Neural crest cell (in vitro differentiated cells): ENCODE measurements around the gene TAF6. TPM values are rescaled to one million over a fixed set of nuclear protein-coding genes. Genes with fewer than 3 reads are reported as not detected.

Experiments
- DNase-seq: peaks from one replicate; pipeline ENCODE4 v3.0.0; 2021; ENCODE audit warnings: low read depth, mixed read lengths, low spot score
- H3K27ac Mint-ChIP-seq: one replicate; pipeline ENCODE4 v1.8.0; 2021; ENCODE audit warnings: mild to moderate bottlenecking, mixed read lengths; ENCODE audit not compliant: unreplicated experiment
- H3K27me3 Mint-ChIP-seq: 2 replicates; pipeline ENCODE4 v1.8.0; 2021; ENCODE audit warnings: low read depth, mild to moderate bottlenecking, mixed read lengths
- H3K36me3 Mint-ChIP-seq: 2 replicates; pipeline ENCODE4 v1.8.0; 2021; ENCODE audit warnings: low read depth, mild to moderate bottlenecking, mixed read lengths
- H3K4me1 Mint-ChIP-seq: 2 replicates; pipeline ENCODE4 v1.8.0; 2021; ENCODE audit warnings: mixed read lengths
- H3K4me3 Mint-ChIP-seq: one replicate; pipeline ENCODE4 v1.8.0; 2021; ENCODE audit warnings: mild to moderate bottlenecking, mixed read lengths
- H3K9me3 Mint-ChIP-seq: 2 replicates; pipeline ENCODE4 v1.8.0; 2021; ENCODE audit warnings: mixed read lengths
- total RNA-seq: library from RNA; stranded (reverse); gene quantifications from 2 replicates; pipeline ENCODE4 v1.2.1, GENCODE V29; 2021
- TF ChIP-seq, protein P1 (sequence below): fragments of 200-600 bp; sonication (generic); conservative IDR thresholded peaks from 2 replicates; pipeline ENCODE4 v1.5.0; 2021; ENCODE audit warnings: antibody characterized with exemption, mild to moderate bottlenecking

TAF6 gene
- total RNA-seq, 1 donor from 2014 or later, result 88.9 TPM

DNA sequence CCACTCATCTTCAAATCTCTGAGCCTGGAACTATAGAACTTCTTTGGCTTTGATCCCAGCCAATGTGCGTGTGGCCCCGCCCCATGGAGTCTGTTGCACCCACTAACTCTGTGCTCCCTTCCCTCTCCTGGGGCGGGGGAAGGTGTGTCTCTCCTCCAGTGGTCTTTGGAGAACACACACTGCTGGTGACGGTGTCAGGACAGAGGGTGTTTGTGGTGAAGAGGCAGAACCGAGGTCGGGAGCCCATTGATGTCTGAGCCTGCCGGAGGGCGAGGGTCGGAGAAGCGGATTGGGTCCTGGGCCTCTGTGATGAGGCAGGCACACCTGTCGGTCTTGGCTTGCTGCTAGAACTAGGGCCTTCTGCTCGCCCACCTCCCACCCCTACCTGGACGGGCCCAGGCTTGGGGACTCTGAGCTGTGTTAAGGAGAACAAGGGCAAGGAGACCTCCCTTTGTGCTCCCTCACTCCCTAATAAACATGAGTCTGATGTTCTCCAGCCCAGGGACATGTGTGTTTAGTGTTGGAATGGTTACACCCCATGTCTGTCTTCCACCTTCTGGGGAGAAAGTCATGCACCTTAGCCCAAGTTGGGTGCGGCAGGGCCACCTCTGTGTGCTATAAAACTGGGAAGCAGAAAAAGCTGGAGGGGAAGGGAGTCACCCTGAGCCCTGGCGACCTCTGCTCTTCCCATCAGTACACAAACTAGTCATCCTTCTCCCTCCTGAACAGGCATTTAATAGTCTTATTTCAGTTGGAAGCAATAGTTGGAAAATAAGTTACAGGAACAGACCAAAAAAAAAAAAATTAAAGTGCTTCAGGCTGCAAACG is 34.8 kb upstream of the TAF6 start:
- Mint-ChIP-seq H3K9me3 (no peaks in the 10 kb centered on the region), H3K27me3 (no peaks in the 10 kb centered on the region), H3K4me1 (peaks cover 35% of the 10 kb centered on the region), H3K27ac (no peak overlapping the region), H3K4me3 (peak overlapping the region; percentile 69), H3K36me3 (peaks cover 7% of the 10 kb centered on the region)
- TF ChIP-seq, protein P1, sequence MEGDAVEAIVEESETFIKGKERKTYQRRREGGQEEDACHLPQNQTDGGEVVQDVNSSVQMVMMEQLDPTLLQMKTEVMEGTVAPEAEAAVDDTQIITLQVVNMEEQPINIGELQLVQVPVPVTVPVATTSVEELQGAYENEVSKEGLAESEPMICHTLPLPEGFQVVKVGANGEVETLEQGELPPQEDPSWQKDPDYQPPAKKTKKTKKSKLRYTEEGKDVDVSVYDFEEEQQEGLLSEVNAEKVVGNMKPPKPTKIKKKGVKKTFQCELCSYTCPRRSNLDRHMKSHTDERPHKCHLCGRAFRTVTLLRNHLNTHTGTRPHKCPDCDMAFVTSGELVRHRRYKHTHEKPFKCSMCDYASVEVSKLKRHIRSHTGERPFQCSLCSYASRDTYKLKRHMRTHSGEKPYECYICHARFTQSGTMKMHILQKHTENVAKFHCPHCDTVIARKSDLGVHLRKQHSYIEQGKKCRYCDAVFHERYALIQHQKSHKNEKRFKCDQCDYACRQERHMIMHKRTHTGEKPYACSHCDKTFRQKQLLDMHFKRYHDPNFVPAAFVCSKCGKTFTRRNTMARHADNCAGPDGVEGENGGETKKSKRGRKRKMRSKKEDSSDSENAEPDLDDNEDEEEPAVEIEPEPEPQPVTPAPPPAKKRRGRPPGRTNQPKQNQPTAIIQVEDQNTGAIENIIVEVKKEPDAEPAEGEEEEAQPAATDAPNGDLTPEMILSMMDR, result no peak
- no peak for DNase-seq

DNA sequence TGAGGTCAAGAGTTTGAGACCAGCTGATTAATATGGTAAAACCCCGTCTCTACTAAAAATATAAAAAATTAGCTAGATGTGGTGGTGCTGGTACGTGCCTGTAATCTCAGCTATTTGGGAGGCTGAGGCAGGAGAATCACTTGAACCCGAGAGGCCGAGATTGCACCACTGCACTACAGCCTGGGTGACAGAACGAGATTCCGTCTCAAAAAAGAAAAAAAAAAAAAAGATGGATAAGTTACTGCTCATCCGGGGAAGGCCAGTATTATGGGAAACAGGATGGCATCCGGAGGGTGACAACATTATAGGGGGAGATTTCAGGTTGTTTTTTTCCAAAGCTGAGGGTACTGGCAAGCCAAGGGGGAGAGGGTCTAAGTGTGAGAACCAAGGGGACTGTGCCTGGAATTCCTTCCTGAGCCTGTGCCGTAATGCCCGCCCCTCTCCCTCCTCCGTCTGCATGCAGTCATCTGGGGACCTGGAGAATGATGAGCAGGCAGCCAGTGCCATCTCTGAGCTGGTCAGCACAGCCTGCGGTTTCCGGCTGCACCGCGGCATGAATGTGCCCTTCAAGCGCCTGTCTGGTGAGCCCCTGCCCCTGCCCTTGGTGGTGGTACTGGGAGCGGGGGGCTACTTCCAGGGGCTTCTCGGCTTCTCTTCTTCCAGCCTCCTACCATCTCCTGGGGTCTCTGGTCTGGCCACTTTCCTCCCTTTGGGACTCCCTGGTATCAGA is 33.9 kb upstream of the TAF6 start:
- no peak for DNase-seq
- H3K4me3 Mint-ChIP-seq, result peak overlapping the region; percentile 47
- TF ChIP-seq, protein P1, result no peak
- no peaks in the 10 kb centered on the region for H3K9me3 Mint-ChIP-seq
- H3K27ac Mint-ChIP-seq, result no peak overlapping the region
- H3K36me3 Mint-ChIP-seq, result peaks cover 7% of the 10 kb centered on the region
- peaks cover 40% of the 10 kb centered on the region for H3K4me1 Mint-ChIP-seq
- H3K27me3 Mint-ChIP-seq, result no peaks in the 10 kb centered on the region

DNA sequence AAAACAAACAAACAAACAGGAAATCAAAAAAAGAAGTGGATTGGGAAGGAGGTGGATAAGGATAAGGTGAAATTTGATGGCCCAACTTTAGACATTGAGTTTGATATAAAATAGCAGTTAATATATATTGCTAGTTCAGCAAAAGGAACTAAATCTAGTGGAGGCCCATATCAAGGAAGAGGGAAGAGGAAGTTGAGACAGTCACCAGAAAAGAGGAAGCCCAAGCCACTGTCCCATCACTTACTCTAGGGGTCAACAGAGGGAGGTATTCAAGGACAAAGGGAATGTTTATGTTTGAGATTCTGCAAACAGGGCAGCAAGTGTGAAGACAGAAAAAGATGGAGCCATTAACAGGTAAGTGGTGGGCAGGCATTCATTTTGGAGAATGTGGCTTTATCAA is 33.2 kb upstream of the TAF6 start:
- Mint-ChIP-seq H3K9me3 (no peaks in the 10 kb centered on the region), H3K36me3 (peaks cover 7% of the 10 kb centered on the region), H3K4me1 (peaks cover 35% of the 10 kb centered on the region), H3K27ac (no peak overlapping the region), H3K4me3 (peak overlapping the region; percentile 36), H3K27me3 (no peaks in the 10 kb centered on the region)
- TF ChIP-seq, protein P1, result no peak
- no peak for DNase-seq

DNA sequence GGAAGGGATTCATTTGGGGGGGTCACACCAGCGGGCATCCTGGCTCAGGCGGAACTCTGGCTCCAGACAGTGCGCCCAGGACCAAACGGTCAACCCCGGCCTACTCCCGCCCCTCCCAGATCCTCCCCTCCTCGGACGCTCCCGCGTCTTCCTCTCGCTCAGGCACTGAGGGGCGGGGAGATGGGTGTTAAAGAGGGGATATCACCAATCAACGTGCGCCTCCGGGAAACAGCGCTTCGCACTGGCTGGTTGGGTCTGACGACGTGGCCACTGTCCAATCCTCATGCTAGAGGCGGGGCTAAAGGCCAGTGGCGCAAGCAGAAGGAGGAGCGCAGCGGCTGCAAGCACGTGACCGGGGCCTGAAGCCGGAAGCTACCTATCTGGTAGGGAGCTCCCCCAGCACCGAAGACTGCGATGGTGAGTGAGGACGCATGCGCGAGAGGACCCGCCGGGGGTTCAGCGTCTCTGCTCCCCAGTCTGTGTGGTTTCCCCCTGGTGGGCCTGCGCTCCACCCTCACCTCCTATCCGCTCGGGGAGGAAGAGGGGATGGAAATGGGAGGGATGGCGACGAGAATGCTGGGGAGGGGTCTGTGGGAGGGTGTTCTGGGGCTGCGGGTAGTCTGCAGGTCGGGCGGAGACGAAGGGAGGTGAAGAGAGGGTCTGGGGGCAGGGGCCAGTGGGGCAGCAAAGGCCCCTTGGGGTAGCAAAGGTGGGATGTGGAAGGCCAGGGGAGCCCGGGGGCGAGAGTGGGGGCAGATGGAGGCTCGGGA is 29.6 kb upstream of the TAF6 start, which contains the start of gene LAMTOR4:
Gene LAMTOR4 (plus strand): TSS at position 360 of the 770 bp plus-strand sequence. CDS start 55 bp downstream, at position 415.
- Mint-ChIP-seq H3K27ac (peak within 1 kb of the TSS; percentile 89), H3K4me3 (peak within 1 kb of the TSS; percentile 97), H3K9me3 (no peaks in the 10 kb centered on the region), H3K27me3 (no peaks in the 10 kb centered on the region), H3K4me1 (peaks cover 25% of the 10 kb centered on the region), H3K36me3 (peaks cover 7% of the 10 kb centered on the region)
- DNase-seq, result peak; percentile 93
- TF ChIP-seq, protein P1, result no peak

DNA sequence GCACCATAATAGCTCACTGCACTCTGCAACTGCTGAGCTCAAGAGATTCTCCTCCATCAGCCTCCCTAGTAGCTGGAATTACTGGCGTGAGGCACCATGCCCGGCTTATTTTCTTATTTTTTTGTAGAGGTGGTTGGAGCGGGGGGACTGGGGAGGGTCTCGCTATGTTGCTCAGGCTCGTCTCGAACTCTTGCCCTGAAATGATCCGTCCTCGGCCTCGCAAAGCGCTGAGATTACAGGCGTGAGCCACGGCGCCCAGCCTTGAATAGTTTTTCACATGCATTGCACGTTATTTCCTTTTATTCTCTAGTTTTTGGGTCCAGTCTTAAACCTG is 29.0 kb upstream of the TAF6 start:
- no peak for DNase-seq
- Mint-ChIP-seq H3K27me3 (no peaks in the 10 kb centered on the region), H3K4me1 (peaks cover 25% of the 10 kb centered on the region), H3K36me3 (peaks cover 7% of the 10 kb centered on the region), H3K27ac (peak overlapping the region; percentile 30), H3K4me3 (peak overlapping the region; percentile 97), H3K9me3 (no peaks in the 10 kb centered on the region)
- TF ChIP-seq, protein P1, result no peak
